Retinal pigment epithelial cell (primary cell): ENCODE results near the gene PHLDB2.
A peak's percentile ranks its signal among the peaks of the same experiment; 100 is the strongest.

ENCODE experiments used
- DNase-seq: peaks from one replicate; pipeline ENCODE4 v3.0.0-alpha.2; 2010; ENCODE audit warnings: low read depth
- H3K4me3 ChIP-seq: 2 replicates; pipeline ENCODE4 v1.5.1; 2011; ENCODE audit warnings: mild to moderate bottlenecking, low read length, control low read depth, moderate library complexity
- TF ChIP-seq, protein P1 (sequence below): conservative IDR thresholded peaks from 2 replicates; pipeline ENCODE4 v1.5.1; 2011; ENCODE audit warnings: low read depth, low read length, control low read depth, inconsistent platforms

PHLDB2 gene

DNA sequence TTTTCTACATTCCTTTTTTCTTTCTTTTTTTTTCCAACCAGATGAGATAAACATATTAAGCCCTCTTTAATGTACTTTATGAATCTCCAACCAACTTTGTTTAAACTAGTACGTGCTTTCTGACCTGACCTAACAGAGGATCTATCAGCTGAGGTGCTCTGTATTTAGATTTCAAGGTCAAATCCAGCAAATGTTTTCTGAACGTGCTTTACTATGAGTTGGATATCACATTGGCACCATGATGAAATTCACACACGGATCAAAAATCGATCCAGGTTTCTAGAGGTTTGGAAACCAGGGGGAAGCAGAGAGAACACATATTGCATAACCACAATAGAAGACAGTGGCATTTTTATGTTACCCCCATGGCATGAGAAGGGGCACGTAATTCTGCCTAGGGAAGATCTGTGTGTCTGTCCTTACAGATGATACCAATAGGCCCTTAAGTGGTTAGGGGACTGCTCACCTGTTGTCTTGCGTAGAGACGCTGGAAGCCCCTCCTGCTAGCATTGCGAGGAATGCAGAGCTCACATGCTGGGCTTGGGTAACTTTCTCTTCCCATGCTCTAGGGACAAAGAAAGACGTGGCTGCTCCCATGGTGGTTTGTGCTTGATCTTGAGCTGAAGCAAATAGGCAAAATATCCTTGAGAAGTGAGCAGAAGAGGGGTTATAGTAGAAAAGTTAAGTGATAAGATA, 60.5 kb downstream of the PHLDB2 start:
- H3K4me3 ChIP-seq, result no peak overlapping the region
- DNase-seq, result no peak
- TF ChIP-seq, protein P1, sequence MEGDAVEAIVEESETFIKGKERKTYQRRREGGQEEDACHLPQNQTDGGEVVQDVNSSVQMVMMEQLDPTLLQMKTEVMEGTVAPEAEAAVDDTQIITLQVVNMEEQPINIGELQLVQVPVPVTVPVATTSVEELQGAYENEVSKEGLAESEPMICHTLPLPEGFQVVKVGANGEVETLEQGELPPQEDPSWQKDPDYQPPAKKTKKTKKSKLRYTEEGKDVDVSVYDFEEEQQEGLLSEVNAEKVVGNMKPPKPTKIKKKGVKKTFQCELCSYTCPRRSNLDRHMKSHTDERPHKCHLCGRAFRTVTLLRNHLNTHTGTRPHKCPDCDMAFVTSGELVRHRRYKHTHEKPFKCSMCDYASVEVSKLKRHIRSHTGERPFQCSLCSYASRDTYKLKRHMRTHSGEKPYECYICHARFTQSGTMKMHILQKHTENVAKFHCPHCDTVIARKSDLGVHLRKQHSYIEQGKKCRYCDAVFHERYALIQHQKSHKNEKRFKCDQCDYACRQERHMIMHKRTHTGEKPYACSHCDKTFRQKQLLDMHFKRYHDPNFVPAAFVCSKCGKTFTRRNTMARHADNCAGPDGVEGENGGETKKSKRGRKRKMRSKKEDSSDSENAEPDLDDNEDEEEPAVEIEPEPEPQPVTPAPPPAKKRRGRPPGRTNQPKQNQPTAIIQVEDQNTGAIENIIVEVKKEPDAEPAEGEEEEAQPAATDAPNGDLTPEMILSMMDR, result no peak

DNA sequence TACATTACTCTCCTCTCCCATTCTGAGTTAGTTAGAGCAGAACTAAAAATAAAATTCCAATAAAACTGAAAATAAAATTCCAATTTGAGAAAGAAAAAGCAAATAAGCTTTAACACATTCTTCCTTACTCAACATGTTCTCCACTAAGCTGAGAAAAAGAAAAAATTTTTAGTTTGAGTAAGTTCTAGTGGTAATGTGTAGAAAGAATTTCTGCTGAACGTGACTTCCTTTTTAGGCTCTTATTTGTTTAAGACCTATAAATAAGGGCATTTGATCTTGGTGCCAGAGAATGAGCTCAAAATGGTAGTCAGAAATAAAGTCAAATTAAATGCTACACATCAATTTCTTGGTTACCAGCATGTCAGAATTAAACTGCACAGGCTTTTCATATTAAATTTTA, 62.1 kb downstream of the PHLDB2 start:
- no peak for DNase-seq
- H3K4me3 ChIP-seq, result no peak overlapping the region

DNA sequence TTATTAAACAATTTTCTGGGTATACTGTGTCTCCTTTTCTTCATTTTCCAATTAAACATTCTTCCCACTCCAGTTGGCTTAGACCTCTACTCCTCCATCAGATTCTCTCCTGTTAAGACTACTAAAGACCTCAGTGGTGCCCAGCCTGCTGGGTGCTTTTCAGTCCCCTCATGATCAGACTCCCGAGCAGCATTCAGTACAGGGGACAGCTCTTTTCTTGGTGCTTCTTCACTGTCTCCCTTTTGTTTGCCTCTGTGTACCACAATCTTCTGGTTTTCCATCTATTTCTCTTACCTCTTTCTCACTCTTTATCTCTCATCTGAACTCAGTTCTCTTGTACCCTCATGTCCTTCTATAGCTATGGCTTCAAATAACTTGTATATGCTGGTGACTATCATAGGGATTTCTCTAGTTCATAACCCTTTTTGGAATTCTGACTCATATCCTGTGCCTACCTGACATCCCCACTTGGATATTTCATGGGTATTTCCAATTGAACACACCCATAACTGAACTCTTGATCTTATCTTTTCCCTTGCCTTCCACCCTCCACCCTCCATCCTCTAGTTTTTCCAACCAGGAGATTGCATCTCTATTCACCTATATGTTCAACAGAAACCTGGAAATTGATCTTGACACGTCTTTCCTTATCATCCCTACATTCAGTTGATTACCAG, 64.2 kb downstream of the PHLDB2 start:
- H3K4me3 ChIP-seq, result no peak overlapping the region
- DNase-seq, result no peak
- TF ChIP-seq, protein P1, result no peak

More for the DNA sequence above, 62.1 kb downstream of the PHLDB2 start:
- TF ChIP-seq, protein P1, result no peak

DNA sequence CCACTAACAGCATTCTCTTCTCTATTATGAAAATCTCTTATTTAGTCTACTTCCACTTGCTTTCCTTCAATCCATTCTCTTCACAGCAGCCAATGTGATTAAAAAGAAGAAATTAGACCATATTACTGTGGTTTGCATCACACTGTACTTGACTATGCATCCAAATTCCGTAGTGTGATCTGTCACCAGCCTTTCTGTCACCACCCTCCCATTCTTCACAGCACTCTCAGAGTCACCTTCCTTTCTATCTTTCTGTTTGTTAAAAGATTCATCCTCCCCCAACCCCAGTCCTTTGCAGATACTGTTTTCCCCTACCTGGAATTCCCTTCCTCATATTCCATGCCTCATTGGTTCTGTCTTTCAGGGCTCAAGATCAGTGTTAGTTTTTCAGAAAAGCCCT, 64.7 kb downstream of the PHLDB2 start:
- no peak for DNase-seq
- TF ChIP-seq, protein P1, result no peak
- no peak overlapping the region for H3K4me3 ChIP-seq

DNA sequence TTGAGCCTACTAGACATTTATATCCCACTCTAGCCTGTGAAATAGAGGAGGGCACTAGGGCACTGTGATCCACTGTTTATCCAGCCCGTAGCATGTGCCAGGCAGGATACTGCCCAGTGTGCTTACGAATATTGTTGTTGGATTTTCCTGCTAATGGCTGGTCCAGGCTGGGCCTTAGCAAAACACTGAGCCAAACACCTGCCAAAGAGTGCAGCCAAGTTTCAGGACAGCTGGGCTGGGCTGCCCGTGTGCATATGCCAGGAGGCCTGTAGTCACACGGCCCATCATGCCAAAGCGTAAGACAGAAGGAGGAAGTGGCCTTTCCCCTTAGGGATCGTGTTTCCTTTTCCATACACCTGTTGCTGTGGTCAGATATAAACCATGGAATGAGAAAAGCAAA, 65.2 kb downstream of the PHLDB2 start:
- DNase-seq, result no peak
- H3K4me3 ChIP-seq, result no peak overlapping the region
- TF ChIP-seq, protein P1, result no peak

DNA sequence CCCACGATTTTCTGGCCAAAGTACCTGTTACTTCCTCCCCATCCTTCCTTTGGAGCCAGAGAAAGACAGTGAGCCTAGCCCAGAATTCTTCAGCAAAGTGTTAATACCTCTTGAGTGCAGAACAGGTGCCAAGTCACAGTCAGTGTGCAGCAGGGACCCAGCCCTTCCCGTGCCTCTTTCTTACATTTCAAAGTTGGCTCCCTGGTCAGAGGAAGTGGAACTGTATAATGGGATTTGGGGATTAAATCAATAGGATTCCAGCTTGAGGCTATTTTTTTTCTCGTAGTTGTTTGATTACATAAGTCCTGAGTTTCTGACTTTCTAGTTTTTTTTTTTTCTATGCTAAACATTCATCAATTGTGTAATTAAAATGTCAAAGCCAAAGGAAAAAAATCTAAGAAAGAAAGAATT, 67.2 kb downstream of the PHLDB2 start:
- H3K4me3 ChIP-seq, result no peak overlapping the region
- TF ChIP-seq, protein P1, result no peak

DNA sequence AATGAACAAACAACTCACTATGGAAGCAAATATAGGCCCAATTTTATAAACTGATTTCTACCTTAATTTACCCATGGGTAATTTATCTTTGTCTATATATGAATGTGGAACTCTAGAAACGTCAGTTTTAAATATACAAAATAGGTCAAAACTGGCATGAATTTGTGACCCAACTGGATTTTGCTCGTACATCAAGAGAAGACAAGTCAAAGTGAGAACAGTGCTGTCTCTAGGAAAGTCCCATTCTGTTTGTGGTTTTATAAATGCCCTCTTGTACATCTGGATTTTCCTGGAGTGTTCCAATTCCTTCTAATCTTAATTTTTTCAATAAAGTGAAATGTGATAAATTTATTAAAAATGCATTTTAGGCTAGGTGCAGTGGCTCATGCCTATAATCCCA, 69.5 kb downstream of the PHLDB2 start:
- TF ChIP-seq, protein P1, result no peak
- DNase-seq, result no peak
- no peak overlapping the region for H3K4me3 ChIP-seq

More for the DNA sequence above, 67.2 kb downstream of the PHLDB2 start:
- peak; percentile 64 for DNase-seq
